Nephron progenitor cell (in vitro differentiated cells): ENCODE results near the gene CAMK1D.

Experiments
- DNase-seq: peaks from one replicate; pipeline ENCODE4 v3.0.0; 2021
- H3K27ac Mint-ChIP-seq: 2 replicates; pipeline ENCODE4 v1.8.0; 2021; ENCODE audit warnings: mild to moderate bottlenecking, moderate library complexity, mixed read lengths
- H3K27me3 Mint-ChIP-seq: 2 replicates; pipeline ENCODE4 v1.8.0; 2021; ENCODE audit warnings: mild to moderate bottlenecking, low read depth, mixed read lengths; ENCODE audit not compliant: poor library complexity
- H3K36me3 Mint-ChIP-seq: 2 replicates; pipeline ENCODE4 v1.8.0; 2021; ENCODE audit warnings: low read depth, mixed read lengths
- H3K4me1 Mint-ChIP-seq: 2 replicates; pipeline ENCODE4 v1.8.0; 2021; ENCODE audit warnings: mixed read lengths
- H3K4me3 Mint-ChIP-seq: 2 replicates; pipeline ENCODE4 v1.8.0; 2021; ENCODE audit warnings: mild to moderate bottlenecking, moderate library complexity, mixed read lengths
- H3K9me3 Mint-ChIP-seq: 2 replicates; pipeline ENCODE4 v1.8.0; 2021; ENCODE audit warnings: mild to moderate bottlenecking, moderate library complexity, mixed read lengths
- TF ChIP-seq, protein P1 (sequence below): fragments of 200-600 bp; sonication (generic); IDR thresholded peaks from 2 replicates; pipeline ENCODE4 v1.5.0; 2021; ENCODE audit warnings: antibody characterized with exemption

Gene CAMK1D

DNA sequence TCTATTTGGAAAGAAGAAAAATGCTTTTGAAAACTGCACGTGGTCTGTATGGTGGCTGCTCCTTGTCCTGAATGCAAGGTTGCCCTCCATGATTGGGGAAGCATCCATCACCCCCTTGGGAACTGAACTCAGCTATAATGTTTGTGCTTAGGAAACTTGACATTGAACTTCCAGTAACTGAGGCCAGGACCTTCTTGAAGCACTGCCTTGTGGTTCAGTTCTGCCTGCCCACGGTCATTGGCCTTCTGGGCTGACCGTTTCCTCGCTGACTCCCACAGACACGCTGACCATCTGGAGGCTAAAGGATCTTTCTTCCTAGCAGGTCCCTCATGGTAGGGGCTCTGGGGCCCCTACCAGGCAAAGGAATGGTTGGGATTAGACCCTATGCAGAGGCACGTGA, 247.8 kb downstream of the CAMK1D start:
- Mint-ChIP-seq H3K4me1 (peaks cover 6% of the 10 kb centered on the region), H3K9me3 (peaks cover 53% of the 10 kb centered on the region), H3K36me3 (peaks cover 12% of the 10 kb centered on the region), H3K27me3 (peaks cover 16% of the 10 kb centered on the region), H3K4me3 (no peak overlapping the region), H3K27ac (no peak overlapping the region)
- DNase-seq, result no peak
- TF ChIP-seq, protein P1, sequence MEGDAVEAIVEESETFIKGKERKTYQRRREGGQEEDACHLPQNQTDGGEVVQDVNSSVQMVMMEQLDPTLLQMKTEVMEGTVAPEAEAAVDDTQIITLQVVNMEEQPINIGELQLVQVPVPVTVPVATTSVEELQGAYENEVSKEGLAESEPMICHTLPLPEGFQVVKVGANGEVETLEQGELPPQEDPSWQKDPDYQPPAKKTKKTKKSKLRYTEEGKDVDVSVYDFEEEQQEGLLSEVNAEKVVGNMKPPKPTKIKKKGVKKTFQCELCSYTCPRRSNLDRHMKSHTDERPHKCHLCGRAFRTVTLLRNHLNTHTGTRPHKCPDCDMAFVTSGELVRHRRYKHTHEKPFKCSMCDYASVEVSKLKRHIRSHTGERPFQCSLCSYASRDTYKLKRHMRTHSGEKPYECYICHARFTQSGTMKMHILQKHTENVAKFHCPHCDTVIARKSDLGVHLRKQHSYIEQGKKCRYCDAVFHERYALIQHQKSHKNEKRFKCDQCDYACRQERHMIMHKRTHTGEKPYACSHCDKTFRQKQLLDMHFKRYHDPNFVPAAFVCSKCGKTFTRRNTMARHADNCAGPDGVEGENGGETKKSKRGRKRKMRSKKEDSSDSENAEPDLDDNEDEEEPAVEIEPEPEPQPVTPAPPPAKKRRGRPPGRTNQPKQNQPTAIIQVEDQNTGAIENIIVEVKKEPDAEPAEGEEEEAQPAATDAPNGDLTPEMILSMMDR, result no peak

DNA sequence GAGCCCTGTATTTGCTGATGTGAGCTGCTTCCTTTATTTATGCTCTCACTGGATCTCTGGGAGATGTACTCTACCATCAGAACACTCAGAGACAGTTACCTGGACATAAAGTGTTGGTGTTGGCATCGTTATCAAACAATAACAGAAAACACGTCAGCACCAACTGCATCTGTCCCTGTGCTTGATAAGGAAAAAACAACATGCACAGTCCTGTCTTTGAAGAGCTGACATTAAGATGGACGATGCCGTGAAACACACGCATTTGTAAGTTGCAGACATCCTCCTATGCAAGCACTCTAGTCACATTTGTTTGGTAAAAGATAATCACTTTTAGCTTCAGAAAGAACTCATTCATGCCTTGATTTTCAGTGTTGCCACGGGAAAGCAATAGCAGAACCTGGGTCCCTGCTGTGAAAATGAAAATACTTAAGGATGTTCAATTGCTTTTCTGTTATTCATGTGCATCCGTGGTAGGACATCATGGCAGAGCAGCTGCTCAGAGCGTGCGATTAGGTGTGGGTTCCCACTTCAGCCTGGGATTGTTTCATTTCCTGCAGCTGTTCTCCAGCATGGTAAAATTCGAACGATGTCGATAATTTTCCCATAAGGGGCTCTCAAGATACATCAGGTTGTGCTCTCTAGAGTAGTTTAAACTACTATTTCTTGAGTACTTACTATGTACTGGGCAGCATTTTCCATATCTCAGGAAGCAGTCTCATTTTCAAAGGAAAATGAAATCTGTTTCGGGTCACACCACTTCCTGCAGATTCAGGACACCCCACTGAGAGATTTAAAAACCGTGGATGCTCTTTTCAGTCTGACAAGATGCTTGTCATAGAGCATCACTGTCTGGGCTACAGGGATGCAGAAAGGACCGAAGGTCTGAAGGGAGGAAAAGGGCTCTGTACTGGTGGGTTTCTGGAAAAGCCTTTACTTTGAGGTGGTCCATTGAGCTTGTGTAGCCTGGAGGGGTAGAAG, 248.7 kb downstream of the CAMK1D start:
- peaks cover 6% of the 10 kb centered on the region for H3K4me1 Mint-ChIP-seq
- TF ChIP-seq, protein P1, result no peak
- H3K27me3 Mint-ChIP-seq, result peaks cover 16% of the 10 kb centered on the region
- peaks cover 53% of the 10 kb centered on the region for H3K9me3 Mint-ChIP-seq
- no peak overlapping the region for H3K27ac Mint-ChIP-seq
- H3K4me3 Mint-ChIP-seq, result no peak overlapping the region
- no peak for DNase-seq
- H3K36me3 Mint-ChIP-seq, result peaks cover 12% of the 10 kb centered on the region

DNA sequence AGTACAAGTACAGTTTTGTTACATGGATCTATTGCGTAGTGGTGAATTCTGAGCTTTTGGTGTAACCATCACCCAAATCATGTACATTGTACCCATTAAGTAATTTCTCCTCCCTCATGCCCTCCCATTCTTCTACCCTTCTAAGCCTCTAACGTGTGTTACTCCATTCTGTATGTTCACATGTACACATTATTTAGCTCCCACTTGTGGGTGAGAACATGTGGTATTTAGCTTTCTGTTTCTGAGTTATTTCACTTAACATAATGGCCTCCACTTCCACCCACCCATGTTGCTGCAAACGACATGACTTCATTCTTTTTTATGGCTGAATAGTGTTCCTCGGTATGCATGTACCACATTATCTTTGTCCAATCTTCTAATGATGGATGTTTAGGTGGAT, 251.3 kb downstream of the CAMK1D start:
- DNase-seq, result no peak
- H3K4me3 Mint-ChIP-seq, result no peak overlapping the region
- peaks cover 12% of the 10 kb centered on the region for H3K36me3 Mint-ChIP-seq
- H3K27me3 Mint-ChIP-seq, result peaks cover 7% of the 10 kb centered on the region
- TF ChIP-seq, protein P1, result no peak
- no peak overlapping the region for H3K27ac Mint-ChIP-seq
- H3K4me1 Mint-ChIP-seq, result peaks cover 8% of the 10 kb centered on the region
- H3K9me3 Mint-ChIP-seq, result peaks cover 40% of the 10 kb centered on the region

DNA sequence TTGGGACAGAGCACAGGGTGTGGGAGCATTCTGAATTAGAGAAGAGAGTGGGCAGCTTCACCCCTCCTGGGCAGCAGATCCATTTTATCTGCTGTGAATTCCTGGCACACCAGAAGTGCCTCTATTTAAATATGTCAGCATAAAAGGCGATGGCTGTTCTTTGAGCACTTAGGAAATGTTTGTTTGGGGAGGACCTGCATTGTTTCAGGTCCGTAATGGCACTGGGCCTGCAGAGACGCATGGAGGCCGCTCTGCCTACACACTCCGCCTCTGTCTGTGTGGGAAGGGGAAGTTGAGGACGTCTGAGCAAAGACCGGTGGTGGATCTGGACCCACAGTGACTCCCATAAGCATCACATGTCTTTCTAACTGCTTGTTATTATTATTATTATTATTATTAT, 253.2 kb downstream of the CAMK1D start:
- peaks cover 28% of the 10 kb centered on the region for H3K9me3 Mint-ChIP-seq
- TF ChIP-seq, protein P1, result no peak
- peak overlapping the region; percentile 62 for H3K27ac Mint-ChIP-seq
- peaks cover 5% of the 10 kb centered on the region for H3K27me3 Mint-ChIP-seq
- no peak for DNase-seq
- H3K4me3 Mint-ChIP-seq, result no peak overlapping the region
- peaks cover 12% of the 10 kb centered on the region for H3K36me3 Mint-ChIP-seq
- H3K4me1 Mint-ChIP-seq, result peaks cover 10% of the 10 kb centered on the region

DNA sequence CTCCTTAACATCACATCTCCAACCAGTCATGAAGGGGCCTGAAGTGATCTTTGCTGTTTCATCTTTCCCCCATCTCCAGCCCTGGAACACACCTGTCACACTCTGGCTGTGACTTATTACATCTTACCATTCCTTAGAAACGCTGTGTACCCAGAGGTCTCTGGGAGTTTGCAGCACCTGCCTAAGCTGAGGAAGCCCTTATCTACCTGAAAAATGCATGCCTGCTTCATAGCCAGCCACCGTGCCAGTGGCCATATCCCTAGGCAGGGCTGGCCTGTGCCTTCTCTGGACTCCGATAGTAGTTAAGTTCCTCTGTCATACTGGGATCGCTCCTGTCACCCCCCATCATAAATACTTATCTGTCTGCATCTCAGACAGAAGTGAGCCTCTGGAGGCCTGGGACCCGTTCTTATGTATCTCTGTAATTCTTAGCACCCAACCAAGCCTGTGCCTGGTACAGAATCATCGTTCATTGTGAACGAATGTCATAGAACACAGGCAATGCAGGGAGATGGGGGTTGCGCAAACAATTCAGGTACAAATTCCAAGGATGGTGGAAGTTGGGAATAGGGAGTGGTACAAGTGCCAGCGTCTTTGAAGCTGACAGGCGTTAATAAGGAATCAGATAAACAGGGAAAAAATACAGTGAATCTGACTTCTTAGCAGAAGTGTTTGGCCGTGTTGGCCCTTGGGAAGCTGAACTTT, 254.6 kb downstream of the CAMK1D start:
- TF ChIP-seq, protein P1, result no peak
- Mint-ChIP-seq H3K9me3 (peaks cover 21% of the 10 kb centered on the region), H3K27ac (peak overlapping the region; percentile 7), H3K4me1 (peaks cover 6% of the 10 kb centered on the region), H3K27me3 (peaks cover 7% of the 10 kb centered on the region), H3K36me3 (peaks cover 10% of the 10 kb centered on the region), H3K4me3 (no peak overlapping the region)
- DNase-seq, result no peak
